ENCODE data around the gene CSRP3.

CSRP3 gene

DNA sequence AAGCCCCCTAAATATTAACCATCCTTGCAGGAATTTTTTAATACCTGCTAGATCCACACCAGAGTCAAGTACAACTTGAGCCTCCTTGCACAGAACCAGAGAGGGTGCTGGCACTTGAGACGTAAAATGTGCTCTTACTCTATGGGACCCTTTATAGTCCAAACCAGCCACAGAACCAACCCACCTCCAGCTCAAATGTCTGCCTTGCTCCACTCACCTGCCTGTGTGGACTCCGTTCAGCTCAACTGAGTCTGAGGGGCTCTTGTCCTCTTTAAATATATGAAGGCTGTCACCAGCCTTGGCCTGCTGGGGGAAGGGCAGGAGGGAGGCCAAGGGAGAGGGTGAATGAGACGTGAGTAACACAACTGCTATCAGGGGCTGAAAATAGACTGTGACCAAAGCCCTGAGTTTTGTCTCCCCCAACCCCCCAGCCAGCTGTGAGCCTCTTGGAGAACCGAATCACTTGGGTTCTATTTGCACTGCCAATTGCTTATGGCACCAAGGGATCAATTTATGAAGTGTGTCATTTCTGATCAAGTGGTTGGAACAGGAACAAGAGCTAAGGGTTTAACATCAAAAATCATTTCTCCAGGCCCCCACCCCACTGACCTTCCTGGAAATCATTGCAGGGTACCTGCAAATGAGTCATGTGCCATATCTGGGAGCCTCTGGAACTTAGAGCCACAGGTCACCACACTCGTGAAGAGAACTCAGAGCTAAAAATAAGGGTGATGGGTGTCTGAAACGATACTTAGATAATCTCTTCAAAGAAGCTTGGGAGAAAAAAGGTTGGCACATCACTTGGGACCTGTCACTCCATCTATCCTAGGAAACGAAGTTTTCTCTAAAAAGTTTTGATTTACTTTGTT, at the start of gene CSRP3:
Gene CSRP3 (minus strand): TSS at position 247 of the 869 bp plus-strand sequence. CDS start 9,535 bp downstream, outside the sequence.
- no peak for DNase-seq (ENCODE audit: low read depth in 2 of 2)

DNA sequence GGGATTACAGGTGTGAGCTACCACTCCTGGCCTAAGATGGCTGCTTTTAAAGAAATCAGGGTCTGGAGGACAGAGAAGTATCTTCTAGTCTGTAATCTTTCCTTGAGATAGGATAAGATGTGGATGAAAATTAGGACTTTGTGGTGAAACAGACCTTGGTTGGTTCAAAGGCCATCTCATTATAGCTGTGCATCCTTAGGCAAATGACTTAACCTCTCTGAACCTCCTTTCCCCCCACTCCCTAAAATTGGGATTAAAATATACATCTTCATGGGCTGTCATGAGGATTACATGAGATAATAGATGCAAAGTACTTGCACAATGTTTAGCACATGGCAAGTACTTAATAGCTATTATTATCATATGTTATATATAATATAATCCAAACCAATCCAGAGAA, 49.8 kb upstream of the CSRP3 start:
- DNase-seq (ENCODE audit: low read depth in 2 of 2) = no peak

DNA sequence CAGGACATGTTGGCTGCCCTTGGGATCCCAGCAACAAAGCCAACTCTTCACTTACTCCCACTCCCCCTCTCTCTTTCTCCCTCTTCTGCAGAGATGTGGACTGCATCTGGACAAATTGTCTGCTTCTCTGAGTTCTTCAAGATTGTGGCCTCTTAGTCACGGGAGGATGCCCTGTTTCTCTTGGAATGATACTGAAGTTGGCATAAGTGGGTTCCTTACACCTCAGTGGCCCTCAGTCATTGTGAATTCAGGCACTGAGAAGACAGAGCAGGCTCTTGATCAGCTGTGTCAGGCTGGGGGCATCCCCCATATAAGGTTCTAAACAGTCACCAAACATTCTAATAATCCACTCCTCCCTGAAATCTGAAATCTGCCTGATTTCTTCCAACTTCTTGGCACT, 45.0 kb upstream of the CSRP3 start:
- no peak for DNase-seq (ENCODE audit: low read depth in 2 of 2)

DNA sequence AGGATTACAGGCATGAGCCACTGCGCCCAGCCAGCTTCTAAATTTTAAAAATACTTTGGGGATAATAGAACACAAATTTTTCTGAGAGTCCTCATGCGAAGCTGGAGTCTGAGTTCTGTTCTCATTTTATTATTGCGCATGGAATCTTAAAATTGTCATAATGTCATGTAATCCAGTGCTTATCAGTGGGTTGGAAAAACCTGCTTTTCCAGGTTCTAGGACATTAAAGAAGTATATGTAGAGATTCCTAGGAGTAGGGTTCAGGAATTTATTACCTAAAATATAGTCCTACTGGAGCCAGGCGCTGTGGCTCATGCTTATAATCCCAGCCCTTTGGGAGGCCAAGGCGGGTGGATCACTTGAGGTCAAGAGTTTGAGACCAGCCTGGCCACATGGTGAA, 43.6 kb upstream of the CSRP3 start:
- DNase-seq (ENCODE audit: low read depth in 2 of 2) = no peak

DNA sequence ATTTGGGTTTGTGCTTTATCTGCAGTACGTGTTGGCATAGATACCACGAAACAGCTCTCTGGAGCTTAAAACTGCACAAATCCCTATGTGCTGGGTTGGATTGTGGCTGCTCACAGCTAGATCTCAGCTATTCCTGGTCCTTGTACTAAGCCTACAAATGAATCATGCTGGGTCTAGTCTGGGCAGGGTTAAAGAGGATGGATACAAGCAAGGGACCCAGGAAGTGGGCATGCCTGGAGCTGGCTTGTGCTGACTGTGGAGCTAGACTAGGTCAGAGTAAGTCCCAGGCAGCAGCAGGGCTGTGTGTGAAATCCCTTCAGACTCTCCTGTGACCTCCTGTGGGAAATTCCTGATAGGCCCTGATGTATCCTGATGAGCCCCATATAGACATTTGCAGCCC, 42.8 kb upstream of the CSRP3 start:
- no peak for DNase-seq (ENCODE audit: low read depth in 2 of 2)

DNA sequence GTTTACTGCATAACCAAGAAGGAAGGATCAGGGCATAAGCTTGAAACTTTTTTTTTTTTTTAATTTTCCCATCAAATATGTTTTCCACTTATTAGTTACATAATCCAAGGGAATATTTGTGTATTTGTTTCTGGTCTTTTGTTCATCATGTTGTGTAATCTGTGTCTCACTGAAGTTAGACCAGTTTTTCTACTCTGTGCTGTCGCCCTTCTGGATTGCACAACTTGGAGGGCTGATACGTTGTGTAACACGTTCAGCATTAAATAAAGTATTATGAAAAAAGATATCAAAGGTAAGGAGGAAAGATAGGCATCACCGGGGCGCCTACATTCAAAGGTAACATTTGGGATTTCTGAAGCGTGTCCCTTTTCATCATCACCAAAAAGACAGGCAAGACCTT, 42.3 kb upstream of the CSRP3 start:
- no peak for DNase-seq (ENCODE audit: low read depth in 2 of 2)

DNA sequence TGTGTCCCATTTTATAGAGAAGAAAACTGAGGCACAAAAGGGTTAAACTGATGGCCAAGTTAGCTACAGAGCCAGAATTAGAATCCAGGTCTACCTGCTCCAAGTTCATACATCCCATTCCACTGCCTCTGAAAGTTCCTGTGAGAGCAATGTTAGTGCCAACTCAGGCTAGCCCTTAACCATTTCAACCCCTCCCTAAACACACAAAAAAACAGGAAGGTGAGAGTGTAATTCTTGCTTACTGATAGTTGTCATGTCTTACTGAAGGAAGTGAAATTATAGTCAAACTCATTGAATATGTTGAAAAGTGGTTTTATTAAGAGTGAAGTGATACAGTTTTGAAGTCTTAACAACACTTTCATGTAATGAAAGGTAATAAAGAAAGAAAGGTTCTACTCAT, 41.8 kb upstream of the CSRP3 start:
- DNase-seq (ENCODE audit: low read depth in 2 of 2) = no peak

DNA sequence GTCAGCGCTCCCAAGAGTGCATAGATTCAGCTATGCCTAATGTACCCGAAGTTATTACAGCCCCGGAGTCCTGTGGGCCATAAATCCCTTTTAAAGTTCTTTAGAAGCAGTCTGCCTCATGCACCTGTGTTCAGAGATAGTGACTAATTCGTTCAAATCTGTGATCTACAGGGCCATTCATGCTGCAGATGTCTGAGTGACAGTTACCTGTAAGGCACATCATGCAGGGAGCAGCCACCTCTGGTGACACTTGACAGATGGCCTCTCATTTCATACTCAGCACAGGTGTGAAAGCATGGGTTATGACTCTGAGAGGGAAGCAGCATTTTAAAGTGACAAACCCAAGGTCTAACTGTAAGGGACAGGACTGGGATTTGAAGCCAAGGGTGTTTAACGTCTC, 41.4 kb upstream of the CSRP3 start:
- DNase-seq (ENCODE audit: low read depth in 2 of 2) = no peak

DNA sequence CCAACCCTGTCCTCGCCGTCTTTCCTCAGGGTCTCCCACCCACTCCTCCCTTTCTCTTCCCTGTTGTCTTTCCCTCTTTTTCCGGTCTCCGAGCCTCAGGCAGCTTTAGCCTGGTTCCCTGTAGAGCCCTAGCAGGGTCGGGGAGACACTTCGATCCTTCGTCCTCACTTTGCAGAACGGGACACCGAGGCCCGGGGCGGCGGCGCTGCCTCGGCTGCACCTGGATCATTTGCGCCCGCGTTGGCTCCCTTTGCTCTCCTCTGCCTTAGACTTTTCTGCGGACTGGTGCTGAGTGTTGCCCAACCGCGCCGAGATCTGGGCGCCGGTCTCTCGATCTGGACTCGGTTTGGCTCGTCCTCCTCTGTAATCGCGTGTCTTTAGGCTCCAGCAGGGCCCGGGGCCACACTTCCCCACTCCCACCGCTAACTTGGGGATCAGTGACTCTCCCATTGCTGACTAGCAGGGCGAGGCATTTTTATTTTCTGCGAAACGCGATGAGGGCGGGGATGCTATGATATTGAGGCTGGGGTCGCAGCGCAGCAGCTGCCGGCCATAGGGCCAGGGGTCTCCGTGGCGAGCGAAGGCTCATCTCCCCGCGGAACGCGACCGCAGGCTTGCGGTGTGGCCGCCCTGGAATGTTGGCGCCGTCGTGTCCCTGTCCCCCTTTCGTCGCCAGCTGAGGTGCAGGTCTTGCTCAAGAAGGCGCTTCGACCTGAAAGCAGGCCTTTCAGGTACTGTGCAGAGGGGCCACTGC, 40.6 kb upstream of the CSRP3 start:
- no peak for DNase-seq (ENCODE audit: low read depth in 2 of 2)

DNA sequence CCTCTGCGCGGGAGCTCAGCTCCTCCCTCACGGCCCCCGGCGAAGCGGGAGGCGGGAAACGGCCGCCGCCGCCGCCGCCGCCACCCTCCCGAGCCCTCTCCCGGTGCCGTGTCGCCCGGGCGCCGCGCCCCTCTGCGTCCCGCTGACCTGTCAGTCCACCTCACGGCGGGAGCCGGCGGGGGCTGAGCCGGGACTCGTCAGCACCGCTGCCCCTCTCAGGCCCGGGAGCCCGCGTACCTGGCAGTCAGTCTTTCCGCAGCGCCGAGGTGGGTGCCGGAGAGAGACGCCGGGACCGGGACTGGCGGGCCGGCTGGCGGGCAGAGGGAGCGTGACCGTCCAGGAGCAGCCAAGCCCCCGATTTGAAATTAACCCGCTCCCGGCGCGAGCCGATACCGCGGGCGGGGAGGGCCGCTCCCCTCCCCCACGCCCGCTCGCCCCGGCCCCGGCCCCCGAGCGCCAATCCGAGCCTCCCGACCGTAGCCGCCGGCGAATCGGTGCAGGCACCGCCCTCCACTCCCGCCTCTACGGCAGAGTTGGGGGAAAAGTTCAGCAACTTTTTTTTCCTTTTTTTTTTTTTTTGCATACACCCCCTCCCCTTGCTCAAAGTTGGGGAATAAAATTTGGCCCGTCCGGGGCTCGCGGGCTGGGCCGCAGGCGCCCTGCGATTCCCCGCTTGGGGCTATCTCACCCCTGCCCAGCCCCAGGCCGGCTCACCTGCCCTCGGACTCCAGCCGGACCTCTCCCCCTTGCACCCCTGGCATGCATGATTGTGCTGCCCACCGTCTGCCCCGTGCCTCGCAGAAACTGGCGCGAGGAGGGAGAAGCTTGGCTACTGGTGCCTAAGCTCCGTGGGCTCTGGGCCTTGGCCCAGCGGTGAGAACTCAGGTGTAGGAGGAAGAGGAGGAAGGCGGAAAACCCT, 39.7 kb upstream of the CSRP3 start:
- DNase-seq (ENCODE audit: low read depth in 2 of 2) = peak; percentile 36 to 53

DNA sequence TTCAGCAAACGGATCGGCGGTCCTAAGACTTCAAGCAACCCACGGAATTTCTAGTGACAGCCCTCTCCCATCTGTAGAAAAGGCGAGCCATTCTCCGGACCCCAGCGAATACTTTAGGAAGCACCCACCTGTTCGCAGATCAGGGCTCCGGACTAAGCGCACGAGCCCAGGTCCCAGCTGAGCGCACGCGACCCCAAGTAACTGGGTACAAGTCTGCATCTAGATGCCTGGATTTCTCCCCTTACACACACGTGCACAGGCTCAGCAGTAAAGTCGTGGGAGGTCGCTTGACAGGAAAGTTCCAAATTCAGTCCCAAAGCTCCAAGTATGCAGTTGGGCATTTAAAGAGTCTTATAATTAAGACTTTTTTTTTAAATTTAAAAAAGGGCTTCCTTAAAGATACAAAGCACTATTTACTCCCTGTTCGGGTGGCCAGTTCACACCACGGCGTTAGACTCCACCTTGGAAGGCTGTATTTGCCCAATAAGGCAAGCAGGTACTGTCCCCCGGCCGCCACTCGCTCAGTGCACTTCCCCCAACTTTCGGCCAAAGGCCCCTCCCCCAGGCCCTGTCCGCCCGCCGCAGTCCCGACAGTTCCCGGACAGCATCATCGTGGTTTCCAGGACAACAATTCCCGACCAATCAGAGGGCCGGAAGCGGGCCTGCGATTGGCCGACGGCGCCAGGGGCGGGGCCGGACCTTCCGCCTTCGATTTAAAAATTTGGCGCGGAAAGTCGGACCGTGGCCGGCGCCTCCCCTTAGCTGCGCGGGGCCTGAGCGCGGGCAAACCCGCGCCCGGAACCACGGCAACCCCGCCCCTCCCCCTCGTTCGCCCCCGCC, 38.9 kb upstream of the CSRP3 start, which contains the start of gene E2F8:
Gene E2F8 (minus strand): TSS at position 526 of the 840 bp plus-strand sequence. CDS start 824 bp downstream, outside the sequence.
- DNase-seq (ENCODE audit: low read depth in 2 of 2) = peak; percentile 86 to 87

DNA sequence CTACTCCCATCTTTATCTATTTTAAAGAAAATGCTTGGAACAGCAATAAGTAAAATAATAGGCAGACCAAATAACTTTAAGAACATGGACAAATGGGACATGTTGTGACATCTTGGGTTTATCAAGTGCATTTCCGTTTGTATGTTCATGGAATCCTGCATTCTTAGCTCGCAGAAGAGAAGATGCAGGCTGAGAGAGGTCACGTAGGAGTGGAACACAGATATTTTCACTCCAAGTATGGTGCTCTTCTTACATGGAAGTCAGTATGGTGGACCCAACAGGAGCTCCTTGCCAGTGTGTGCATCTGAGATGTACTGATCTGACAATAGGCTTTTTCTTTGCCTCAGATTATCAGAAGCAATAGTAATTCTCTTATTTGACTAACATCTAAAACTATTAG, 37.3 kb upstream of the CSRP3 start:
- no peak for DNase-seq (ENCODE audit: low read depth in 2 of 2)

DNA sequence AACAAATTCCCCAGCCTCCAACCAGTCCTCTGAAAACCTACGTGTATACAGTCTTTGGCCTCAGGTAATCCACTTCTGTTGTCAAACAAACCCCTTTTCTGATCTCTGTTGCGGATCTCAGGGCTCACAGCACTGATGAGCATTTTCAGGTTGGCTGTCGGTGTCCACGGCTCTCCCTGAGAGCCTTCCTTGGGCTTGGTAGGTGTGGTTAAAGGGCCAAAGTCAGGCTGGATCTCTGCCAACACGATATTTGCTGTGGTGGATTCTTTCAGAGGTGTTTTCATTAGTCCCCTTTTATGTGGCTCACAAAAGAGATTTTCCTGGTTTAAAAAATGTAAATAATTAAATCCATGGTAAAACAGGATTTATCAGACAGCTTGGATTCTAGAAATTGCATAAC, 36.0 kb upstream of the CSRP3 start:
- DNase-seq (ENCODE audit: low read depth in 2 of 2) = no peak

DNA sequence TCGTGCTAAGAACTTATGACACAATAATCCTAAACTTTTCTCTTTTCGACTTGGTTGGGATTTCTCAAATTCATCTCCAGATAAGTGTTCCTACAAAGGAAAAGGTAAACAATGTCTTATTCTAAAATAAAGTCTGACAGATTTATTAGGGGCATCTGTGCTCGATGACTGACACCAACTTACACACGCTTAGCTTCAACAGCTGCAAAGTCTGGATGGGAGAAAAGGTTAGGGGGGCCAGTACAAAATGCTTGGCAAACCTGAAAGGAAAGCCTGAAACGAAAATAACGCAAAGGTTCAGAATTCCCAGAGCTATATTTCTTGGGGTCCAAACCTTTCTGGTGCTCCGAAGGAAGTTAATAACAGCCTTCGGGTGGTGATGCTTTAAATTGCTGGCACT, 35.6 kb upstream of the CSRP3 start:
- DNase-seq (ENCODE audit: low read depth in 2 of 2) = no peak

DNA sequence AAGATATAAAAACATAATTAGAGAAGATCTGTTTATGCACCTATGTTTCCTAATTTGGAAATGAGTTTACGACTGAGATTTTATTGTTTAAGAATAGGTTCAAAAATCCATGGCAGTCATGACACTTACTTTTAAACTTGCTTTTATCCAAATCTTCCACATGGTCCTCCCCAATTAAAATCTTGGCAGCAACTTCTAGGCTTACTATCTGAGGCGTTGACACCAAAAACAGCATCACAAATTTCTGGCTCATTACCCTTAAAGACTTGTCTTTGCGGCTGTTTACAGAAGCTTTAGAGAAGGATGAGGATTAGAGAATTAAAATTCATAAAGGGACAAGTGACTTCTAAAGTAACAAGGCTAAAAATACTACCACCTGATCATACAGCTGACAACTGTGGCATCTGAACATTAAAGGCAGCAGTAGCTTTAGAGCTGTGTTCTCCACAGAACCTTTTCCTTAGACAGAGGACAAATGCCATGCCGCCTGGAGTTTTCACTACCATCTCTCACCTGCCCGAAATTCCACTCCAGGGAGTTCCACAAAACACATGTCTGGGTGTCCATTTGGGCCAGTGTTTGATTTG, 32.5 kb upstream of the CSRP3 start:
- no peak for DNase-seq (ENCODE audit: low read depth in 2 of 2)

DNA sequence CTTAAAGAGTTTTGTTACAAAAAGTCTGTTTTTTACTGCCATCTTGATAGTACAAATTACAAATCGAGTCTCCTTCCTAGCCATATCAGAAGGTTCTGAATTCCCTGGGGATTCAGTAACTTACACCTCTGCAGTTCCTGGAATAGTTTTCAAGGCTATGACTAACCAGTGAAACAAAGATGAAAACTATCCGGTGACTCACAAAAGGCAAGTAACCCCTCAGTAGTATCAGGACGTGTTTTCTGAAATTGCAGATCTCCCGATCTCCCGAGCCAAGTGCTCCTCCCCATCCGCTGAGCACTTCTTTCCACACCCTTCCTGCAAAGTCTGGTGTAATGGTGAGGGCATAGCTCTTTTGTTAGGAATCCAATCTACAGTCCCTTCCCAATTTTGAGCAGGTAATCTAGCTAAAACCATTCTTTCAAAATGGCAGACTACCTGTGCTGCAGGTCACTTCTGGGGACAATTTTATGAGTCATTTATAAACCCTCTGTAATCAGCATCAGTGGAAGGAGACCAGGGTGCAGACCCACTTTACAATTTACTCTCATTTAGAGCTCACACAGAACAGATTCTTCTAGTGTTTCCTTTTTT, 31.2 kb upstream of the CSRP3 start:
- no peak for DNase-seq (ENCODE audit: low read depth in 2 of 2)

DNA sequence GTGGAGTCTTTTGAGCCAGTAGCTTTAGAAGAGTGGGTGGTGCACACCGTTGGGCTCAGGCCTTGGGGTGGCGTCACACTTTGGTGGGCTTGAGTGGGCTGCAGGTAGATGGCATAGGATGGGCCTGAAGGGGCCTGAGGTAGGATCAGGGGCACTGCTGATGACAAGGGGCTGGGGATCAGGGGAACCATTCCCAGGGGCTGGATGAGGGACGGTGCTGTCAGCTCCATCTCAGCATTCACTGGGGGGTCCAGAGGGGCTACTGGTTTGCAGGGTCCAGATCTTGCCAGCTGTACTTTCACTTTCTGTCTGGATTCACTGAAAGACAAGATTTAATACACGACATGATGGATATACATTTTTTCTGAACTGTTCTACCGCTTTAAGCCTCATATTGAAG, 27.9 kb upstream of the CSRP3 start:
- DNase-seq (ENCODE audit: low read depth in 2 of 2) = no peak

DNA sequence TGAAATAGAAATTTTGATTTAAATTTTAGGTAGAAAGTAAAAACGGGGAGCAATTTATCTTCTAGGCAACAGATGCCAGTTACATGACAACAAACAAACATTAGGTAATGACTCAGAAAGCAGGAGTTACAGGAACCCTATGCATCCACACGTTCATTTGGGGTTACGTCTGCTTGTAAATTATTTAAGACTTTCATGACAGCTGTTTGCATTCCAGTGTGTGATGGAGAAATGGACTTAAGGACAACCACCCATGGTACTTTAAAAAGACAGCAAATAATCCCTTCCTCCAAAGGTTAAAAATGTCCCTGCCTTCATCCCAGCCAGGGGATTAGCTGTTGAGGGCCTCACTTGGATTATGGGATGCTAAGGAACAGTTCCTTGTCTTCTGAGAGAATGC, 27.2 kb upstream of the CSRP3 start:
- DNase-seq (ENCODE audit: low read depth in 2 of 2) = no peak

DNA sequence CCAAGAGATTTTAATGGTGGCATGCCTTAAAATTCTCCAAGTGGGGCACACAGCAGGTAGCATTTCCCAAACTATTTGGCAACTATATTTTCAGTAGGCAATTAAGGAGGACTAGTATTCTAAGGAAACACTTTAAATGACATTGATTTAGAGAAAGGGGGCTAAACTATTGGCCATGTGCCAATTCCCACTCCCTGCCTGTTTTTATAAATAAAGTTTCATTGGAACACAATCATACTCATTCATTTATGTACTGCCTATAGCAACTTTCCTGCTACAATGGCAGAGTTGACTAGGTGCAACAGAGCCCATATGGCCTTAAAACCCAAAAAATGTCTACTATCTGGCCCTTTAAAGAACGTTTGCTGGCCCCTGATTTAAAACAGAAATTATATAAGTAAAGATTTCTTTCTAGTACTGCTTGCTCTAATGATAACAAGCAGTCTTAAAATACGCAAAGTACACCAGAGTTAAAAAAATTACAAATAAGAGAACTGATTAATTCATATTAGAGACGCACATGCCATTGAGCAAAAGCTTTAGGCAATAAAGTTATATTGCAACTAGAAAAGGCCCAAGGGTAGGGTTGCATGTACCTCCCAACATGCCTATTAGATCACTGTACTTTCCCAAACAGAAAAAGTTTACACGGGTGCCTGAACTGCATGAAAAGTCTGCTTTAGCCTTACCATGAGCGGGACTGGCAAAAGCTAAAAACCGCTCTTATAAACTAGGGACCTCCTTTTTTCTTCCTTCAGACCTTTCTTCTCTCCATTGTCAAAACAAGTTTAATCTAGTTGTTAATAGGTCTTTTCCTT, 24.8 kb upstream of the CSRP3 start:
- DNase-seq (ENCODE audit: low read depth in 2 of 2) = no peak

Measured in stimulated activated CD8-positive, alpha-beta memory T cell treated with anti-CD3 and anti-CD28 coated beads, Interleukin-2, amount 100 ng/mL, for 48 hours (primary cell).